NCI-H2107 treated with DMSO at 0.1 percent for 48 hours (cell line): ENCODE results near the gene HSD3B1.

Experiments
- DNase-seq: peaks from one replicate; lab custom pipeline; 2025; ENCODE audit not compliant: unreplicated experiment; lab: John Stamatoyannopoulos, UW

The HSD3B1 gene

GRCh38 chr1:119506941-119507340 lies at the start of gene HSD3B1:
TSS of gene HSD3B1 (plus strand) at chr1:119507210. CDS start at chr1:119507477, 267 bp downstream.
- no peak for DNase-seq

GRCh38 chr1:119462964-119463363 lies 44.0 kb upstream of the HSD3B1 start:
- DNase-seq, result no peak

- DNase-seq, result no peak
These were observed 43.4 kb upstream of the HSD3B1 start for GRCh38 chr1:119463569-119463968.

- no peak for DNase-seq
These were observed 40.6 kb upstream of the HSD3B1 start for GRCh38 chr1:119466445-119466844.

GRCh38 chr1:119467219-119467618 lies 39.8 kb upstream of the HSD3B1 start:
- no peak for DNase-seq

GRCh38 chr1:119467857-119468668 lies 38.9 kb upstream of the HSD3B1 start:
- no peak for DNase-seq

- DNase-seq, result no peak
These were observed 37.3 kb upstream of the HSD3B1 start for GRCh38 chr1:119469741-119470140.

- no peak for DNase-seq
These were observed 36.6 kb upstream of the HSD3B1 start for GRCh38 chr1:119470377-119470776.

GRCh38 chr1:119470958-119471357 lies 36.1 kb upstream of the HSD3B1 start:
- DNase-seq, result no peak

- no peak for DNase-seq
These were observed 35.4 kb upstream of the HSD3B1 start for GRCh38 chr1:119471566-119471965.

- DNase-seq, result no peak
These were observed 34.8 kb upstream of the HSD3B1 start for GRCh38 chr1:119472080-119472818.

GRCh38 chr1:119472819-119473175 lies 34.2 kb upstream of the HSD3B1 start:
- no peak for DNase-seq

- DNase-seq, result peak; percentile 67
These were observed 31.1 kb upstream of the HSD3B1 start for GRCh38 chr1:119475866-119476439.

GRCh38 chr1:119477710-119478109 lies 29.3 kb upstream of the HSD3B1 start:
- DNase-seq, result no peak

- no peak for DNase-seq
These were observed 26.8 kb upstream of the HSD3B1 start for GRCh38 chr1:119480175-119480574.

GRCh38 chr1:119481951-119482350 lies 25.1 kb upstream of the HSD3B1 start:
- no peak for DNase-seq

GRCh38 chr1:119482517-119483425 lies 24.2 kb upstream of the HSD3B1 start:
- DNase-seq, result no peak

GRCh38 chr1:119483441-119484200 lies 23.4 kb upstream of the HSD3B1 start:
- DNase-seq, result no peak

GRCh38 chr1:119485201-119485600 lies 21.8 kb upstream of the HSD3B1 start:
- DNase-seq, result no peak

GRCh38 chr1:119488216-119488615 lies 18.8 kb upstream of the HSD3B1 start:
- DNase-seq, result no peak
